Measurements from ENCODE around the gene ASCC1. TPM values are rescaled to one million over a fixed set of nuclear protein-coding genes. Genes with fewer than 3 reads are reported as not detected.

Gene ASCC1
- total RNA-seq, 1 donor: 14.2 TPM

- H3K9me3 ChIP-seq (ENCODE audit: low read depth, low read length): no peaks in the 10 kb centered on the region
- no peaks in the 10 kb centered on the region for H3K27me3 ChIP-seq (ENCODE audit: insufficient read depth, low read length)
- no peak overlapping the region for H3K4me3 ChIP-seq (ENCODE audit: low read length)
- no peaks in the 10 kb centered on the region for H3K4me1 ChIP-seq (ENCODE audit: insufficient read depth, low read length)
Observed at GRCh38 chr10:72065439-72066025, 150.5 kb downstream of the ASCC1 start.

DNA sequence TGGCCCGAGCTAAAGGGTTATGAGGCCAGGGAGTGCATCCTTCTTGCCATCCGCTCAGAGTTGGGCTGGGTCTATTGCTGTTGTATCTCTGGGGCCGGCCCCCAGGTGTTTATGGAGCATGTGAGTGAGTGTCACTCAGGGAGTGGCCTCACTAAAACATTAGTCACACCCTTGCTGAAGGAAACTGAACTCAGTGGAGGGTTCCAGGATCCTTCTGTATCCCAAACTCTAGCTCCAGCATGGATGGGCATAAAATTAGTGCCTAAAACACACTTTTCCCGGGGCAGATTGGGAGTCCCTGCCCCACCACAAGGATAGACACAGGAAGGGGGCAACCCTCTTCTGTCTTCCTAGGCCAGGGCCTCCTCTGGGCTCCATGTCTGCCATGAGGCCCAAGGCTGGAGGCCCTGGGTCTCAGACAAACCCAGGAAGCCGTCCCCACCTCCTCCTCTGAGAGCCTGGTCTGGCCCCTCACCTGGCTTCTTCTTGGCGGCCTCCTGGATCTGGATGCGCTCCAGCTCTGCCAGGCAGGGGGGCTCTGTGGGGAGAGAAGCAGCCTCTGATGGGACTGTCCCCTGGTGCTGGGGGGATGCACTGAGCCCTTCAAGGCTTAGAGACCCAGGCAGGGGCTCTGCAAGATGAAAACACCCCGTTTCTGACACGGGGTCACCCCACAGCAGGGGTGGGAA lies 152.2 kb downstream of the ASCC1 start:
- Histone ChIP-seq H3K4me1 (ENCODE audit: insufficient read depth, low read length) (no peaks in the 10 kb centered on the region), H3K4me3 (ENCODE audit: low read length) (no peak overlapping the region), H3K9me3 (ENCODE audit: low read depth, low read length) (no peaks in the 10 kb centered on the region), H3K27me3 (ENCODE audit: insufficient read depth, low read length) (no peaks in the 10 kb centered on the region)

DNA sequence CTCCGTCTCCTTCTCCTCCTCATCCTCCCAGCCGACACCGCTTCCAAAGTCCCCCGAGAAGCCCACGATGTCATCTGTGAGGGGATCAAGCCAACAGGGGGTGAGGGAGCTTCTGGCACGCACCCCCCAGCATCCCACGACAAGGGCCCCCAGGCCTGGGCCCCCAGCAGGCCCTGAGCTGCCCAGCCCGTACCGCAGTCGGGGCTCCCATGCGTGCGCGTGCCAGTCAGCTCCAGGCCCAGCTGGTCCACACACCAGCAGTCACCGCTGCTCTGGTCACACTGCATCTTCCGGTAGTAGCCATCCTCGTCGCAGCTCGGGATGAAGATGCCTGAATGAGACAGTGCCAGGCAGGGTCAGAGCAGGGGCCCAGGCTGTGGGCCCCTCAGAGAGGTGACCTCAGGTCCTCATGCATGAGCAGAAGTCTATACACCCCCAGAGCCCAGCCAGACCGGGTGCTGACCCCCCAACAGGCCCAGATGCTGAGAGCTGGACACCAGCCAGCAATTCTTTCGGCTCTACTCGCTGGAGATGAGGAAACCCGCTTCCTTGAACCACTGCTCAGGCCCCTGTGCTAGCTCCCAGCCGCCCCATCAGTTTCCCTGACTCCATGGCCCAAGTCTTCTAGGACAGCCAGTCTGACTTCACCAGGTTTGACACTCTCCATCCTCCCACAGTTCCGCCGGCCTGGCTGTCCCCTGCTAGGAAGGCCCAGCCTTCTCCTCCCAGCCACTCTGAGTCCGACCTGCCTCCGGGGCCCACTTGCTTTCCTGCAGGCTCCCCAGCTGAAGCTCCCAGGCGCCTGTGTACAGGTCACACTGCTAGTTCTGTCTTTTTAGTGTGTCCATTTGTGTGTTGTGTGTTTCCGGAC lies 153.0 kb downstream of the ASCC1 start:
- Histone ChIP-seq H3K4me3 (ENCODE audit: low read length) (no peak overlapping the region), H3K27me3 (ENCODE audit: insufficient read depth, low read length) (no peaks in the 10 kb centered on the region), H3K4me1 (ENCODE audit: insufficient read depth, low read length) (no peaks in the 10 kb centered on the region), H3K9me3 (ENCODE audit: low read depth, low read length) (no peaks in the 10 kb centered on the region)

DNA sequence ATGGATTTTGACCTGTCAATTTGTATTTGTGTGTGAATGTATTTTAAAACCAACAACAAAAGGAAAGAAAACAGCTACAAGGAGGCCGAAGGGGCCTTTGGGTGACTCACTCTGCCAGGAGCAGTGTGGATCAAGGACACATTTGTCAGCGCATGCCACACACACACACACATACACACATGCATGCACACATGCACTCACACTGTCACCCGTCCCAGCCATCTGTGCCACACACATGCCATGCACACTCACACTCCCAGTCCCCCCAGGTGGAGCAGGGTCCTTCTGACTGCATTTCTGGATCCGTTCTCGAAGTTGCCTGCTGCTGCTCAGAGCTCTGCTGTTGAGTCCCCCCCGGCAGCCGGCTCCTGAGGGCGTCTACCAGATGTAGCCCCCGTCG lies 153.7 kb downstream of the ASCC1 start:
- Histone ChIP-seq H3K4me1 (ENCODE audit: insufficient read depth, low read length) (no peaks in the 10 kb centered on the region), H3K27me3 (ENCODE audit: insufficient read depth, low read length) (no peaks in the 10 kb centered on the region), H3K9me3 (ENCODE audit: low read depth, low read length) (no peaks in the 10 kb centered on the region), H3K4me3 (ENCODE audit: low read length) (no peak overlapping the region)

GRCh38 chr10:72061930-72062329 lies 154.1 kb downstream of the ASCC1 start:
- H3K27me3 ChIP-seq (ENCODE audit: insufficient read depth, low read length): no peaks in the 10 kb centered on the region

GRCh38 chr10:72061491-72061890 lies 154.6 kb downstream of the ASCC1 start:
- Histone ChIP-seq H3K4me3 (ENCODE audit: low read length) (no peak overlapping the region), H3K4me1 (ENCODE audit: insufficient read depth, low read length) (no peaks in the 10 kb centered on the region), H3K9me3 (ENCODE audit: low read depth, low read length) (no peaks in the 10 kb centered on the region), H3K27me3 (ENCODE audit: insufficient read depth, low read length) (no peaks in the 10 kb centered on the region)

More at GRCh38 chr10:72061930-72062329, 154.1 kb downstream of the ASCC1 start:
- Histone ChIP-seq H3K4me1 (ENCODE audit: insufficient read depth, low read length) (no peaks in the 10 kb centered on the region), H3K9me3 (ENCODE audit: low read depth, low read length) (no peaks in the 10 kb centered on the region), H3K4me3 (ENCODE audit: low read length) (no peak overlapping the region)

DNA sequence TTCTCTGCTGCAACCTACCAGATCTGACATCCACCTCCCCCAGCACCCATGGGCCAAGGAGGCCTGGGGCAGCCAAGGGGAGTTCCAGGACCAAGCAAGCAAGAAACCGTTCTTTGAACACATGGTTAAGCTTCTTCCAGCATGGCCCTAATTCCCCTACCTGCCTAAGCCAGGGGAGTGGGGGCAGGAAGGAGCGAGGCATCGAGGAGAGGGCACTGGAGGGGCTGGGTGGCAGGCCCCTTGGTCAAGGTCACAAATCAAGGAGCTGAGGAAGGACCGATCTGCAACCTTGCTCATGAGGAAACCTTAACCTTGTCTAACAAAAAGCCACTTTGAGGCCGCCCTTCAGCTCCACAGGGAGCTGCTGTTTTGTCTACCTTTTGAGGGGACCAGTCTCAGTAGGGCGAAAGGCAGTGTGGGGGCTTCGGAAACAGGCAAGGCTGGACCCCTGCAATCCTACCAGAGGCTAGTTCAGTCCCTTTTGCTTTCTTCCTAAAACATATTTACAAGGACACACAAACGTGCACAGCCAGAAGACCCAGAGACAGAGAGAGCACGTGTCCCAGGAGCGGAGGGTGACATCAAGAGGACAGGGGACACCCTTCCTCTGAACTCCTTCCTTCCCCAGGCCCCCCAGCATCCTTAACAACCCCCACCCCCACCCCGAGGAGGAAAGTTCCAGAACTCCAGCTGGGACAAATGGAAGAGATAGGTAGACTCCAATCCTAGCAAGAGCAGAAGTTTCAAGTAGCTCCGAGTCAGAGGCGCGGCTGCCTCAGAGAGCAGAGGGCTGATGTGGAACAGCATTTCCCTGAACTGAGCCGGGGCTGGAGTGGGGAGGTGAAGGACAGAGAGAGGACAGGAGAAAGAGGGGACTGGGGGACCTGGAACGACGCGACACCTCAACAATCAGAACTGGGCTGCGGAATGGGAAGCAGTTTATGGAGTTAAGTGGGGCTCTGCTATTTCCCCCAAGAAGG lies 155.9 kb downstream of the ASCC1 start:
- no peaks in the 10 kb centered on the region for H3K27me3 ChIP-seq (ENCODE audit: insufficient read depth, low read length)
- no peak overlapping the region for H3K4me3 ChIP-seq (ENCODE audit: low read length)
- H3K4me1 ChIP-seq (ENCODE audit: insufficient read depth, low read length): no peaks in the 10 kb centered on the region
- no peaks in the 10 kb centered on the region for H3K9me3 ChIP-seq (ENCODE audit: low read depth, low read length)

DNA sequence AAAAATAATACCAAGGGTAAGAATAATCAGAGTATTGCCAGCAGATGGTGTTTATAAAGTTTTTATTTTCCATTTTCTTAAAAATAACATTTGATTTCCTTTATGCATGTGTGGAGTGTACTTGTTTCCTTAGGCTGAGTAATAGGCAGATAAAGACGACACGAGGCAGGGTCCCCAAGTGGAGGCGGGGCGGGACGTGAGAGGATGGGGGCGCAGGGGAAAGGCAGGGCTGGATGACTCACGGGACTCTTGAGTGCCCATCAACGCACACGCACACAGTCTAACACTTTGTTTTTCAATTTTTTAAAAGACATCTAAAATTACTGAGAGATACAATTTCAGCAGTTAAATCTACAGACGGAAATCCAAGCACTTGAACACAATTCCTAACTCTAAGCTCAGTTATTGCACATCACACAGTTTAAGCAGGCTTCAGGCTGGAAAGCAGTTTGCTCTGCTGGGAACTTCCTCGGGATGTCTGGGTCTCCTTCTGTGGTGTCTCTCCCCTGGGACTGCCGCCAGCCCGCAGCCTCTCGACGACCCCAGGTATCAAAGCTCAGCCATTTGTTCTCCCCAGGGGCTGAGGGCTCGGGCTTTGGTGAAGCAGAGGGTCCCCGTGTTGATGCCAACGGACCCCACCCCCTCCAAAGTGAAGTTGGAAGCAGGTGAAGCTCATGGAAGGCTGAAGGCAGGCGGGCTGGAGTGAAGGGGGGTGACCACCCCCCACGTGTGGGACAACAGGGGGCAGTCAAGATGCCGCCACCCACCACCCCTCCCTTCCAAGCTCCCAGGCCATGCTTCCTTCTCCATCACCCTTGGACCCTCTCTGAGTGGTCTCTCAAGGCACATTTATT lies 156.9 kb downstream of the ASCC1 start:
- no peaks in the 10 kb centered on the region for H3K4me1 ChIP-seq (ENCODE audit: insufficient read depth, low read length)
- no peaks in the 10 kb centered on the region for H3K9me3 ChIP-seq (ENCODE audit: low read depth, low read length)
- H3K27me3 ChIP-seq (ENCODE audit: insufficient read depth, low read length): no peaks in the 10 kb centered on the region
- no peak overlapping the region for H3K4me3 ChIP-seq (ENCODE audit: low read length)

DNA sequence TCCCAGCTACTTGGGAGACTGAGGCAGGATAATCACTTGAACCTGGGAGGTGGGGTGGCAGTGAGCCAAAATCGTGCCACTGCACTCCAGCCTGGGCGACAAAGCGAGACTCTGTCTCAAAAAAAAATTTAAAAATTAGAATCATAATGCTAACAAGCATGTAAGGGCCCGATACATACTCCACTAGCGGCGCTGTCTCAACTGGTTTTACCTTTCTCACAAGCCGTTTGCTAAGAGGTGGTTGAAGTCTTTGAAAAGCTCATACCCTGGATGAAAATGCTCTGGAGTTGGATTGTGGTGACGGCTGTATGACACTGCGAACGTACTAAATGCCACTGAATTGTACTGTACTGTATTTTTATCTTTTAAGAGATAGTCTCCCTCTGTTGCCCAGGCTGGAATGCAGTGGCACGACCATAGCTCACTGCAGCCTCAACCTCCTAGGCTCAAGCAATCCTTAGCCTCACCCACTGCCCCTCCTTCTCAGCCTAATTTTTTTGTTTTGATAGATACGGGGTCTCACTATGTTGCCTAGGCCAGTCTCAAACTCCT lies 157.7 kb downstream of the ASCC1 start:
- no peaks in the 10 kb centered on the region for H3K4me1 ChIP-seq (ENCODE audit: insufficient read depth, low read length)
- no peaks in the 10 kb centered on the region for H3K27me3 ChIP-seq (ENCODE audit: insufficient read depth, low read length)
- H3K4me3 ChIP-seq (ENCODE audit: low read length): no peak overlapping the region
- H3K9me3 ChIP-seq (ENCODE audit: low read depth, low read length): no peaks in the 10 kb centered on the region

- Histone ChIP-seq H3K4me3 (ENCODE audit: low read length) (no peak overlapping the region), H3K4me1 (ENCODE audit: insufficient read depth, low read length) (no peaks in the 10 kb centered on the region), H3K9me3 (ENCODE audit: low read depth, low read length) (no peaks in the 10 kb centered on the region), H3K27me3 (ENCODE audit: insufficient read depth, low read length) (no peaks in the 10 kb centered on the region)
Observed at GRCh38 chr10:72056932-72057751, 158.9 kb downstream of the ASCC1 start.

- Histone ChIP-seq H3K9me3 (ENCODE audit: low read depth, low read length) (no peaks in the 10 kb centered on the region), H3K4me1 (ENCODE audit: insufficient read depth, low read length) (no peaks in the 10 kb centered on the region), H3K27me3 (ENCODE audit: insufficient read depth, low read length) (no peaks in the 10 kb centered on the region), H3K4me3 (ENCODE audit: low read length) (no peak overlapping the region)
Observed at GRCh38 chr10:72056113-72056512, 160.0 kb downstream of the ASCC1 start.

DNA sequence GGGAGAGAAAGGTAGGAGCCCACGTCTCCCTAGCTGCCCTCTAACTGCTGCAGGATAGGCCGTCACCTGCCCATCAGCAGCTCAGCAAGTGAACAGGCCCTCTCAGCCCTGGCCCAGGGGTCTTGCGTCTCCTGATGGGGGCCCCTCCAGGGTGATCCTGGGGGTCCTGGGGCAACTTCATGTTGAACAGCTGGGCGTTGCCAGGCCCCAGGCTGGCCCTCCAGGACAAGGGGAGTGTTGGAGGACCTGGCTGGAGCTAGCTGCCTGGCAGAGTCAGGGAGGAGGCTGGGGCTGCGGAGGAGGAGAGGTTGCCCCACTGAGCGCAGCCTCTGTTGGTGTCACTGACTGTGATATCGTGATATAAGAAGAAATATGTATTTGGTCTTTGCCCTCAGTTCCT lies 162.4 kb downstream of the ASCC1 start:
- H3K4me3 ChIP-seq (ENCODE audit: low read length): no peak overlapping the region
- no peaks in the 10 kb centered on the region for H3K27me3 ChIP-seq (ENCODE audit: insufficient read depth, low read length)
- no peaks in the 10 kb centered on the region for H3K4me1 ChIP-seq (ENCODE audit: insufficient read depth, low read length)
- no peaks in the 10 kb centered on the region for H3K9me3 ChIP-seq (ENCODE audit: low read depth, low read length)

- Histone ChIP-seq H3K9me3 (ENCODE audit: low read depth, low read length) (no peaks in the 10 kb centered on the region), H3K4me3 (ENCODE audit: low read length) (no peak overlapping the region), H3K4me1 (ENCODE audit: insufficient read depth, low read length) (no peaks in the 10 kb centered on the region), H3K27me3 (ENCODE audit: insufficient read depth, low read length) (no peaks in the 10 kb centered on the region)
Observed at GRCh38 chr10:72050873-72051272, 165.2 kb downstream of the ASCC1 start.
